Peyer's patch (tissue), 4 donors: ENCODE measurements around the gene CWF19L1.

Experiments used
- CTCF ChIP-seq, 6 experiments: fragments of 450-650 bp in 4 of 6; fragments of 200-600 bp in 2 of 6; sonication (generic) in 1 of 6; IDR thresholded peaks; one replicate each; pipeline ENCODE4 v1.5.1; 2017 to 2019; ENCODE audit warnings: antibody characterized with exemption in 6 of 6, mild to moderate bottlenecking in 3 of 6, moderate library complexity in 1 of 6
- POLR2A ChIP-seq, 2 donors: fragments of 450-650 bp; IDR thresholded peaks; one replicate each; pipeline ENCODE4 v1.5.1; 2017; ENCODE audit warnings: antibody characterized with exemption in 2 of 2, mild to moderate bottlenecking in 2 of 2, moderate library complexity in 2 of 2

- TF ChIP-seq POLR2A (IDR thresholded peaks at IDR 0.05), result no peak
- TF ChIP-seq CTCF (IDR thresholded peaks at IDR 0.05), result no peak
These were observed 37.5 kb downstream of the CWF19L1 start for GRCh38 chr10:100229819-100230422.
